RPMI8226 (cell line): Measurements from ENCODE around the gene MX2.
"Not testable (repeated sequence)": the region's sequence is repeated elsewhere in the genome, so short reads cannot be mapped to it uniquely, and the experiment has no call there.

Experiments used
- DNase-seq: peaks from one replicate; pipeline ENCODE4 v3.0.0-alpha.2; 2015

MX2 gene

GRCh38 chr21:41338455-41338854, 23.4 kb upstream of the MX2 start:
- no peak for DNase-seq

- no peak for DNase-seq
These were observed 19.8 kb upstream of the MX2 start for GRCh38 chr21:41342035-41342434.

GRCh38 chr21:41344146-41344545, 17.7 kb upstream of the MX2 start:
- no peak for DNase-seq

- no peak for DNase-seq
These were observed 16.5 kb upstream of the MX2 start for GRCh38 chr21:41345356-41345755.

GRCh38 chr21:41345934-41346685, 15.7 kb upstream of the MX2 start:
- no peak for DNase-seq

- no peak for DNase-seq
These were observed 15.1 kb upstream of the MX2 start for GRCh38 chr21:41346758-41347157.

GRCh38 chr21:41348434-41348833, 13.4 kb upstream of the MX2 start:
- DNase-seq: no peak

- DNase-seq: no peak
These were observed 12.7 kb upstream of the MX2 start for GRCh38 chr21:41349126-41349525.

GRCh38 chr21:41349619-41350390, 12.0 kb upstream of the MX2 start:
- no peak for DNase-seq

GRCh38 chr21:41350436-41351155, 11.2 kb upstream of the MX2 start:
- no peak for DNase-seq

GRCh38 chr21:41357546-41357945, 4.3 kb upstream of the MX2 start:
- DNase-seq: no peak

- no peak for DNase-seq
These were observed 3.3 kb upstream of the MX2 start for GRCh38 chr21:41358193-41359166.

GRCh38 chr21:41359286-41359685, 2.5 kb upstream of the MX2 start:
- no peak for DNase-seq

- DNase-seq: not testable (repeated sequence)
These were observed 2.1 kb upstream of the MX2 start for GRCh38 chr21:41359754-41360071.

GRCh38 chr21:41360072-41360821, 1.6 kb upstream of the MX2 start:
- DNase-seq: peak; percentile 25

GRCh38 chr21:41361053-41361785, 608 bp upstream of the MX2 start:
- DNase-seq: no peak

GRCh38 chr21:41362605-41363369, 960 bp downstream of the MX2 start:
- no peak for DNase-seq

- no peak for DNase-seq
These were observed 1.8 kb downstream of the MX2 start for GRCh38 chr21:41363370-41364270.

- no peak for DNase-seq
These were observed 2.5 kb downstream of the MX2 start for GRCh38 chr21:41364308-41364707.
